Mesodermal cell (in vitro differentiated cells): ENCODE data around the gene NPTXR.
"Not testable (repeated sequence)": the region's sequence is repeated elsewhere in the genome, so short reads cannot be mapped to it uniquely, and the experiment has no call there.

Experiments
- H3K27ac ChIP-seq: 2 replicates; pipeline ENCODE4 v1.7.0; 2013; ENCODE audit warnings: mild to moderate bottlenecking, low read depth, low read length, moderate library complexity; ENCODE audit not compliant: severe bottlenecking
- H3K36me3 ChIP-seq: 2 replicates; pipeline ENCODE4 v1.7.1; 2013; ENCODE audit warnings: mild to moderate bottlenecking, low read length, moderate library complexity; ENCODE audit not compliant: control insufficient read depth, insufficient read depth
- H3K4me1 ChIP-seq: one replicate; pipeline ENCODE4 v1.7.1; 2013; ENCODE audit warnings: mild to moderate bottlenecking, low read length; ENCODE audit not compliant: insufficient read depth, control insufficient read depth, poor library complexity, severe bottlenecking
- H3K4me3 ChIP-seq: 2 replicates; pipeline ENCODE4 v1.7.0; 2013; ENCODE audit warnings: low read length, control low read depth, mild to moderate bottlenecking; ENCODE audit not compliant: insufficient read depth, poor library complexity, severe bottlenecking; ENCODE audit errors: extremely low read depth
- H3K9me3 ChIP-seq: 2 replicates; pipeline ENCODE4 v1.7.1; 2013; ENCODE audit warnings: mild to moderate bottlenecking, low read length, moderate library complexity; ENCODE audit not compliant: control insufficient read depth
- WGBS, 2 experiments: methylation state at CpG; one replicate each; pipeline ENCODE4 v1.1.5; 2013; ENCODE audit warnings: missing lambda C conversion rate in 2 of 2; ENCODE audit not compliant: insufficient coverage in 2 of 2; 5-methylcytosine and 5-hydroxymethylcytosine counted together

NPTXR gene

DNA sequence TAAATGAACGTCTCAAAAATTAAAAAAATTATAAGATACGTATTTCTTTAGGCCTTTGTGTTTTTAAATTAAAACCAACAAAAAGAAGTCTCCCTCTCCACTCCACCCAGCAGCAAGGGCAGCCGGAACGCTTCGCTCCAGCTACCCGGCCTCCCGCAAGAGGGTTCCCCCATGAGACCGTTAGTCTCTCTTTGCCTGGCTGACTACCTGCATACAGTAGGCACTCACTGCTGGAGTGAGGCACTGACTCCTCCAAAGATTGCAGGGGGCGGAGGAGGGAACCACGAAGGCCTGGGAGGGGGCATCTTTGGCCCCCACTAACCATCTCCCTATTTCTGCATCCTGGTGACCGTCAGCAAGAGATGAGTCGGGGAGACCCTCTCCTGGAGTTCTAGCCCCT is 18.1 kb upstream of the NPTXR start:
- H3K36me3 ChIP-seq, result peaks cover 14% of the 10 kb centered on the region
- no peak overlapping the region for H3K4me3 ChIP-seq
- WGBS, 2 experiments, result 42 to 47% methylated on average over 4 to 8 of the region's 12 CpGs
- no peaks in the 10 kb centered on the region for H3K9me3 ChIP-seq
- no peak overlapping the region for H3K27ac ChIP-seq
- H3K4me1 ChIP-seq, result no peaks in the 10 kb centered on the region

DNA sequence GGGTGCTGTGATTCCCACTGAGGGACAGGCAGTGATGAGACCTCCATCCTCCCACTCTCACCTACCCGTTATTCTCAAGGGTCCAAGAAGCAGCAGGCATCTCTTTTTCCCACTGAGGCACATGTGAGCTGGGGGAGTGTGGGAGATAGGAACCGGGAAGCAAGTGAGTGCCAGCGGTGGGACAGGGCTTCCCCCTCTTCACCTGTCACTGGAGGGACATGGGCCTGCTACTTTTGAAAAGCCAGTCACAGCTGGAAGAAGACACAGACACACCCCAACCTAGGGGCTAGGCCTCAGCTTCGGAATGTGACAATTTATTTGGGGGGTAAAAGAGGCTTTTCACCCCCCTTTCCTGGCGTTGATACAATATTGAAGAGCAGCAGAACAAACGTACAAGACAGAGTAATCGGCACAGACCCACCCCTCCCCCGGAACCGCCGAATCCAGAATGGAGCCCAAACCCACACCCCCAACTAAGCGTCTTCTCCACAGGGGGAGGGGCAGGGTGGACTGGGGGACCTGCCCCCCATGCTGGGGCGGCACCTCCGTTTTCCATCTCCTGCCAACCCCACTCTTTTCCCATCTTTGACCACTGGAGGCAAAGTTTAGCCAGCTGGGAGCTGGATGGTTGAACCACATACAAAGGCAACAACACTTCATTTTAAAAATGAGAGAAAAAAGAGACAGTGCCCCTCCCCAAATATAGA is 17.5 kb upstream of the NPTXR start:
- 0 to 33% methylated on average over 1 of the region's 13 CpGs for WGBS, 2 experiments
- no peak overlapping the region for H3K4me3 ChIP-seq

GRCh38 chr22:38860283-38861169 is 16.7 kb upstream of the NPTXR start:
- no peak overlapping the region for H3K4me3 ChIP-seq
- WGBS, 2 experiments, result 68 to 75% methylated on average over 21 to 23 of the region's 23 CpGs
- no peak overlapping the region for H3K27ac ChIP-seq
- peaks cover 7% of the 10 kb centered on the region for H3K36me3 ChIP-seq
- H3K4me1 ChIP-seq, result no peaks in the 10 kb centered on the region
- H3K9me3 ChIP-seq, result no peaks in the 10 kb centered on the region

More for the DNA sequence above, 17.5 kb upstream of the NPTXR start:
- no peaks in the 10 kb centered on the region for H3K4me1 ChIP-seq
- no peak overlapping the region for H3K27ac ChIP-seq
- peaks cover 14% of the 10 kb centered on the region for H3K36me3 ChIP-seq
- no peaks in the 10 kb centered on the region for H3K9me3 ChIP-seq

- no peak overlapping the region for H3K27ac ChIP-seq
- H3K36me3 ChIP-seq, result no peaks in the 10 kb centered on the region
- H3K4me1 ChIP-seq, result no peaks in the 10 kb centered on the region
- no peaks in the 10 kb centered on the region for H3K9me3 ChIP-seq
- WGBS, 2 experiments, result 90 to 95% methylated on average over 14 of the region's 14 CpGs
- no peak overlapping the region for H3K4me3 ChIP-seq
Observed at GRCh38 chr22:38859581-38860282, 15.9 kb upstream of the NPTXR start.

GRCh38 chr22:38858492-38858891 is 14.7 kb upstream of the NPTXR start:
- Histone ChIP-seq H3K4me1 (no peaks in the 10 kb centered on the region), H3K27ac (no peak overlapping the region), H3K9me3 (no peaks in the 10 kb centered on the region), H3K4me3 (no peak overlapping the region), H3K36me3 (no peaks in the 10 kb centered on the region)
- WGBS, 2 experiments, result 35 to 56% methylated on average over 7 to 9 of the region's 9 CpGs

DNA sequence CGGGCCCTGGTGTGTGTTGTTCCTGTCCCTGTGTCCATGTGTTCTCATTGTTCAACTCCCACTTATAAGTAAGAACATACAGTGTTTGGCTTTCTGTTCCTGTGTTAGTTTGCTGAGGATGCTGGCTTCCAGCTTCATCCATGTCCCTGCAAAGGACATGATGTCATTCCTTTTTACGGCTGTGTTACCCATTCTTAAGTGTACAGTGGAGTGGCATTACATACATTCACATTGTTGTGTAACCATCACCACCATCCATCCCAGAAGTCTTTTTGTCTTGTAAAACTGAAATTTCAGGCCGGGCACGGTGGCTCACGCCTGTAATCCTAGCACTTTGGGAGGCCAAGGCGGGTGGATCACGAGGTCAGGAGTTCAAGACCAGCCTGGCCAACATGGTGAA is 10.6 kb upstream of the NPTXR start:
- H3K4me1 ChIP-seq, H3K4me3 ChIP-seq, H3K9me3 ChIP-seq, H3K36me3 ChIP-seq, H3K27ac ChIP-seq: not testable (repeated sequence)
- WGBS, 2 experiments, result 80 to 100% methylated on average over 2 of the region's 7 CpGs

DNA sequence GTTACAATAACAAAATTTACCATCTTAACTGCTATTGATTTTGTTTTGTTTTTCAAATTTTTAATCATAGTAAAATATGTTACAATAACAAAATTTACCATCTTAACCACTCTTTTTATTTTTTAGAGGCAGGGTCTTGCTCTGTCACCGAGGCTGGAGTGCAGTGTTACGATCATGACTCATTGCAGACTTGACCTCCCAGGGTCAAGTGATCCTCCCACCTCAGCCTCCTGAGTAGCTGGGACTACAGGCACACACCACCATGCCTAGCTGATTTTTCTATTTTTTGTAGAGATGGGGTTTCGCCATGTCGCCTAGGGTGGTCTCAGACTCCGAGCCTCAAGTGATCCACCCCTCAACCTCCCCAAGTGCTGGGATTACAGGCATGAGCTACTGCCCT is 10.1 kb upstream of the NPTXR start:
- H3K27ac ChIP-seq, H3K4me3 ChIP-seq, H3K36me3 ChIP-seq, H3K9me3 ChIP-seq, H3K4me1 ChIP-seq: not testable (repeated sequence)
- WGBS, 2 experiments, result 59 to 63% methylated on average over 2 of the region's 5 CpGs

- Histone ChIP-seq H3K27ac (no peak overlapping the region), H3K4me3 (no peak overlapping the region)
Observed at GRCh38 chr22:38853196-38853651, 9.4 kb upstream of the NPTXR start.

GRCh38 chr22:38852522-38852921 is 8.7 kb upstream of the NPTXR start:
- no peak overlapping the region for H3K4me3 ChIP-seq
- H3K27ac ChIP-seq, result no peak overlapping the region
- no peaks in the 10 kb centered on the region for H3K4me1 ChIP-seq
- no peaks in the 10 kb centered on the region for H3K9me3 ChIP-seq
- 80 to 86% methylated on average over 1 of the region's 1 CpG for WGBS, 2 experiments
- H3K36me3 ChIP-seq, result no peaks in the 10 kb centered on the region

More at GRCh38 chr22:38853196-38853651, 9.4 kb upstream of the NPTXR start:
- Histone ChIP-seq H3K36me3 (no peaks in the 10 kb centered on the region), H3K9me3 (no peaks in the 10 kb centered on the region), H3K4me1 (no peaks in the 10 kb centered on the region)
- WGBS, 2 experiments, result 56 to 68% methylated on average over 8 to 9 of the region's 9 CpGs

- Histone ChIP-seq H3K9me3 (no peaks in the 10 kb centered on the region), H3K4me3 (no peak overlapping the region), H3K4me1 (no peaks in the 10 kb centered on the region), H3K27ac (no peak overlapping the region), H3K36me3 (no peaks in the 10 kb centered on the region)
- 57 to 68% methylated on average over 10 to 14 of the region's 15 CpGs for WGBS, 2 experiments
Observed at GRCh38 chr22:38850941-38851849, 7.4 kb upstream of the NPTXR start.
